Limb (tissue), 2 donors: ENCODE measurements around the gene ZNF106.

Experiments used
- DNase-seq, 2 donors: peaks; one replicate each; pipeline ENCODE4 v3.0.0-alpha.2; 2016; ENCODE audit errors: extremely low spot score in 2 of 2

ZNF106 gene

DNA sequence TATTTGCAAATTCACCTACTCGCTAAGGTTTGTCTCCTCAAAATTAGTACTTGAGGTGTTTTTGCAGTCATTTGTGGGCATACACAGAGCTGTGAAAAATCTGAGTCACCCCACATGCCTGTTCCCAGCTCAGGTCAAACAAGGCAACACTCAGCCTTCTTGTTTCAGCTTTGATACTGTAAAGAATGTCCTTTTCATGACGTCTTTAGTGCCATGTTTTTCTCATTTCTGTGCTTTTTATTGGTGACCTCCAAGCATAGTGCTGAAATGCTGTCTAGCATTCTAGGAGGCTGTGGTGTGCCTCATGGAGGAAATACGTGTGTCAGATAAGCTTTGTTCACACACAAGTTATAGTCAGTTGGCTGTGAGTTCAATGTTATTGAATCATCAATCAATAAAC, 122.8 kb downstream of the ZNF106 start:
- DNase-seq, result no peak

DNA sequence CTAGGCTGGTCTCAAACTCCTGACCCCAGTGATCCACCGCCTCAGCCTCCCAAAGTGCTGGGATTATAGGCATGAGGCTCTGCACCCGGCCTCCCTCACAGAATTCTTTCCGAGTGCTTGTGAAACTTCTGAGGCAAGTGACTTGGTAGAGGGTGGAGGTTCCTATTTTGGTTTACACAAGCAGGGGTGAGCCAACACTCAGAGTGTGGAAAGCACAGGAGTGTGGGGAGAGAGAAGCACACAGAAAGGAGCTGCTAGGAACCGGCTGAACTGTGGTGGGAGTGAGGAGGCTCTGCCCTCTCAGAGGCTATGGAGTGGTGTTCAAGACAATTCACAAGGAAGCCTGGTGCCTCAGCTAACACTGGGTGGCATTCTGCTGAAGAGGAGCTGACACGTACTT, 123.9 kb downstream of the ZNF106 start:
- DNase-seq, result no peak

DNA sequence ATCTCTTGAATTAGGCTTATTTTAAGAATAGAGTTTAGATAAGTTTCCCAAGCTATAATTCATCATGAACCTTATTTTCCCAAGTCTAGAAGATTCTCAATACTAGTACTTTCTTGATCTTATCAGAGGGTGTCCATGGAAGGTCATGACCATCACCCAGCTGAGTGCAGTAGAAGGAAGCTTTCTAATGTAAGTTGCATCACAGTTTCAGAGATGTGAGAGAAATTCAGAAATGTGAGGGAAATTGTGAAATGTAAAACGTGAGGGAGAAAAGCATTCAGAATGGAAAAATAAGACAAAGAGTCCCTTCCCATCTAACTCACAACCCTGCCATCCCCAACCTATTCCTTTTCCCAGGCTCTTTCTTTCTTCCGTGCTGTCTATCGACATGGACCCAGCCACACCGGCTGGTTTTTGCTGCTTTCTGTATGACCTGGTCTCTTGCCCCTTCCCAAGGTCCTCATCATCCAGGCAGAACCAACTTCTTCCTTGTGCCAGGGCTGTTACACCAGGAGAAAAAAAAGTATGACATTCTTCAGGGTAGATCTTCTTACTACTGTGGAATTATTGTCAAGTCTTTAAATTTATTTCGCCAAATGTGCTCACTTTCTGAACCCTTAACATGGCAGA, 124.9 kb downstream of the ZNF106 start:
- DNase-seq, result no peak

DNA sequence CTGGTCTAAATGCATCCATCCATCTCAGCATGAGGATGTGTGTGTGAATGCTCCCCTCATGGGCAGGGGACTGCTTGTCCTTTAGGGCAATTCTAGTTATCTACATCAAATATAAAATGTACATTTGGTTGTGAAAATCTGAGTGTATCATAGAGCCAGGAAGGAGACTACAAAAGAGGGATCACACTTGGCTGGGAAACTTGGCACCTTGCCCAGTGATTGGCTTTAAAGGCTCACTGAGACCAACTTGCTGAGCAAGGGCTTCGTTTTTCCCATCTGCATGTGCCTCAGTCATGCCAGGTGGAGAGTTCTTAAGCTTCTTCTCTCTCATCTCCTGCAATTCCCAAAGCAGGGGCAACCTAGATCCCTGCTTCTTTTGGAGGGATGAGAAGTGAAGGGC, 126.4 kb downstream of the ZNF106 start:
- no peak for DNase-seq

DNA sequence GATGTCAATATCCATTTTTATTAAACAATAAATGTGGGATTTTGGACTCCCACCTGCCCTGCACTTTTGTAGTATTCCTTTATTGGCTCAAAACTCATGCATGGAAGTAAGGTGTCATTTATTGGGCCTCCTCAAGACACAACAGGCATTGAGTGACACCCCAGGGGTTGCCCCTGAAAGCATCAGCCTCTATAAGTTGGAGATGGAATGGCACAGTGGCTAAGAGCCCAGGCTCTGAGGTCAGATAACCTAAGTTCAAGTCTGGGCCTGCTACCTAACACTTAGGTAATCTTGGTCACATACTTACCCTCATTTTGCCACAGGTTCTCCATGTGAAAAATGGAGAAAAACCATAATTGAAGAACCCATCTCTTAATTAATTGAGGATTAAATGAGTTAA, 127.0 kb downstream of the ZNF106 start:
- no peak for DNase-seq

DNA sequence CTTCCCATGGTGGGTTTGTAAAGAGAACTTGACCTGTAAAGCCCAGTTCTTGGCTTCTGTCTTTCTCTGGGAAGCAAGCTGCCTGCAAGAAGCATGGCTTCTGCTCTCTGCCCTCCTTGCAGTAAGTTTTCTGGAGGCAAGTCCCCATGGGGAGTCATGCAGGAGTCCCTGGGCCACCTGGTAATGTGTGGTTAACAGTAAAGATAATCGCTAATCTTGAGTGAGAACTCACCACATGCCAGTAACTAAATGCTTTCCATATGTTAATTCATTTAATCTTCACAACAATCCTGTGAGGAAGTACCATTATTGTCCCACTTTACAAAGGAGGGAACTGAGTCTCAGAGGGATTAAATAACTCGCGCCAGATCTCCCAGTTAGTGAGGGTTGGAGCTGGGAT, 127.5 kb downstream of the ZNF106 start:
- no peak for DNase-seq
